Peyer's patch (tissue), 4 donors: ENCODE data around the gene PNKP. TPM values are rescaled to one million over a fixed set of nuclear protein-coding genes. Genes with fewer than 3 reads are reported as not detected.

ENCODE experiments used
- DNase-seq, 3 donors: peaks; one replicate each; pipeline ENCODE4 v3.0.0-alpha.2; 2017 to 2019
- H3K27ac ChIP-seq, 4 donors: fragments of 200-600 bp; sonication (generic); one replicate each; pipeline ENCODE4 v1.5.1; 2016 to 2019
- H3K27me3 ChIP-seq, 2 donors: fragments of 200-600 bp; sonication (generic); one replicate each; pipeline ENCODE4 v1.5.1; 2019
- H3K36me3 ChIP-seq, 3 donors: fragments of 200-600 bp; sonication (generic); one replicate each; pipeline ENCODE4 v1.5.1; 2016 to 2019
- H3K4me1 ChIP-seq, 4 donors: fragments of 200-600 bp; sonication (generic); one replicate each; pipeline ENCODE4 v1.5.1; 2016 to 2019
- H3K4me3 ChIP-seq, 4 donors: fragments of 200-600 bp; sonication (generic); 1 replicate in 3 of 4; 2 replicates in 1 of 4; pipeline ENCODE4 v1.5.1; 2016 to 2019; ENCODE audit warnings: mild to moderate bottlenecking in 1 of 4
- H3K9me3 ChIP-seq, 4 donors: fragments of 200-600 bp; sonication (generic); one replicate each; pipeline ENCODE4 v1.5.1; 2016 to 2019; ENCODE audit warnings: mild to moderate bottlenecking in 1 of 4
- POLR2A ChIP-seq, 2 donors: fragments of 450-650 bp; IDR thresholded peaks; one replicate each; pipeline ENCODE4 v1.5.1; 2017; ENCODE audit warnings: antibody characterized with exemption in 2 of 2, mild to moderate bottlenecking in 2 of 2, moderate library complexity in 2 of 2
- total RNA-seq, 4 donors: library from RNA; depleted of rRNA; stranded (reverse); fragments of >200 nt; gene quantifications; one replicate each; pipeline ENCODE4 v1.1.0, GENCODE V29; 2016
- TF ChIP-seq, protein P1 (sequence below), 6 experiments: fragments of 450-650 bp in 4 of 6; fragments of 200-600 bp in 2 of 6; sonication (generic) in 1 of 6; IDR thresholded peaks; one replicate each; pipeline ENCODE4 v1.5.1; 2017 to 2019; ENCODE audit warnings: antibody characterized with exemption in 6 of 6, mild to moderate bottlenecking in 3 of 6, moderate library complexity in 1 of 6

PNKP gene
- total RNA-seq, 4 donors from 2014 or later, result 58.7 to 235 (median 118) TPM

DNA sequence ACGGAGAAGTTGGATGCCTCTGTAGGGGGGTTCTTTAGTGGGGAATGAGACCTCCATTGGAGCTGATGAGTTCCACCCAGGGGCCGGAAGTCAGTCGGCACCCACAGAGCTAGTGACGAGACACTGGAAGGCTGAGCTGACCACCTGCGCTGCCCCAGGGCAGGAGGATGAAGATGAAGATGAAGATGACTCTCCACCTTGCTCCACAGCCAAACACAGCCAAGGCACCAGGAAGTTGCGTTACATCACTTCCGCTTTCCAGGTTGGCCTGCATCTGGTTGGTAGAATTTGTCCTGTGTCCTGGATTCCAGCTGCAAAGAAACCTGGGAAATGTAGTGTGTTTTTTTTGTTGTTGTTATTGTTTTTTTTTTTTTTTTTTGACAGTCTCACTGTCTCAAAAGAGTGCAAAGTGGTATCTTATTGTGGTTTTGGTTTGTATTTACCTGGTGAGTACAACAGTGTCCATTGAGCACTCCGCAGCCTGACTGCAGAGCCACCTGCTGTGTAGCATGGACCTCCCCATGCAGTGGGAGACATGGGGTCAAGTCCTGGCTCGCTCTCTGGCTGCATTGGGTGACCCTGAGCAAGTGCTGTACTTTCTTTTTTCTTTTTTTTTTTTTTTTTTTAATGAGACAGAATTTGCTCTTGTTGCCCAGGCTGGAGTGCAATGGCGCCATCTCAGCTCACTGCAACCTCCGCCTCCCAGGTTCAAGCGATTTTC lies 12.0 kb upstream of the PNKP start:
- peaks cover 0 to 58% (median 4%) of the 10 kb centered on the region in 3 donors for H3K36me3 ChIP-seq
- H3K9me3 ChIP-seq, result no peaks in the 10 kb centered on the region
- no peaks in the 10 kb centered on the region for H3K27me3 ChIP-seq
- no peak overlapping the region for H3K27ac ChIP-seq
- H3K4me3 ChIP-seq, result no peak overlapping the region
- DNase-seq, result no peak
- H3K4me1 ChIP-seq, result peaks cover 0 to 27% (median 4%) of the 10 kb centered on the region in 4 donors
- TF ChIP-seq, protein P1, sequence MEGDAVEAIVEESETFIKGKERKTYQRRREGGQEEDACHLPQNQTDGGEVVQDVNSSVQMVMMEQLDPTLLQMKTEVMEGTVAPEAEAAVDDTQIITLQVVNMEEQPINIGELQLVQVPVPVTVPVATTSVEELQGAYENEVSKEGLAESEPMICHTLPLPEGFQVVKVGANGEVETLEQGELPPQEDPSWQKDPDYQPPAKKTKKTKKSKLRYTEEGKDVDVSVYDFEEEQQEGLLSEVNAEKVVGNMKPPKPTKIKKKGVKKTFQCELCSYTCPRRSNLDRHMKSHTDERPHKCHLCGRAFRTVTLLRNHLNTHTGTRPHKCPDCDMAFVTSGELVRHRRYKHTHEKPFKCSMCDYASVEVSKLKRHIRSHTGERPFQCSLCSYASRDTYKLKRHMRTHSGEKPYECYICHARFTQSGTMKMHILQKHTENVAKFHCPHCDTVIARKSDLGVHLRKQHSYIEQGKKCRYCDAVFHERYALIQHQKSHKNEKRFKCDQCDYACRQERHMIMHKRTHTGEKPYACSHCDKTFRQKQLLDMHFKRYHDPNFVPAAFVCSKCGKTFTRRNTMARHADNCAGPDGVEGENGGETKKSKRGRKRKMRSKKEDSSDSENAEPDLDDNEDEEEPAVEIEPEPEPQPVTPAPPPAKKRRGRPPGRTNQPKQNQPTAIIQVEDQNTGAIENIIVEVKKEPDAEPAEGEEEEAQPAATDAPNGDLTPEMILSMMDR (IDR thresholded peaks at IDR 0.05), result no peak
- TF ChIP-seq POLR2A (IDR thresholded peaks at IDR 0.05), result no peak

DNA sequence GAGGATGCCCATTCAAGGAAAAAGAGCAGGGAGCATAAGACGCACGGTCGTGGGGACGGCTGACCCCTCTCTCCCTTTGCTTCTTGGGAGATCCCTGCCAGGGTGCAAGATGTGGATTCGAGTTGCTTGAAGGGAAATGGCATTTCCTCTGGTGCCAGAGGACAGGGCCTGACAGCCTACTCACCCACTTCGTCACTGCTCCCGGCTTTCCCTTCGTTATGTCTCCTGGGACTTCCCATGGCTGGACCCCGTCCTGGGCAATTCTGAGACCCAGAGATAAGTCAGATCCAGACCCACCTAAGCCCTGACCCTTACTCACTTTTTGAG lies 11.3 kb upstream of the PNKP start:
- Histone ChIP-seq H3K27ac (peak overlapping the region in 3 of 4 donors; percentile 92 to 98 (median 94)), H3K27me3 (no peaks in the 10 kb centered on the region), H3K9me3 (no peaks in the 10 kb centered on the region), H3K4me3 (peak overlapping the region in 2 of 4 donors; percentile 75 to 78), H3K36me3 (peaks cover 0 to 51% (median 4%) of the 10 kb centered on the region in 3 donors), H3K4me1 (peaks cover 0 to 27% (median 4%) of the 10 kb centered on the region in 4 donors)
- DNase-seq, result no peak
- TF ChIP-seq, protein P1 (IDR thresholded peaks at IDR 0.05), result no peak

DNA sequence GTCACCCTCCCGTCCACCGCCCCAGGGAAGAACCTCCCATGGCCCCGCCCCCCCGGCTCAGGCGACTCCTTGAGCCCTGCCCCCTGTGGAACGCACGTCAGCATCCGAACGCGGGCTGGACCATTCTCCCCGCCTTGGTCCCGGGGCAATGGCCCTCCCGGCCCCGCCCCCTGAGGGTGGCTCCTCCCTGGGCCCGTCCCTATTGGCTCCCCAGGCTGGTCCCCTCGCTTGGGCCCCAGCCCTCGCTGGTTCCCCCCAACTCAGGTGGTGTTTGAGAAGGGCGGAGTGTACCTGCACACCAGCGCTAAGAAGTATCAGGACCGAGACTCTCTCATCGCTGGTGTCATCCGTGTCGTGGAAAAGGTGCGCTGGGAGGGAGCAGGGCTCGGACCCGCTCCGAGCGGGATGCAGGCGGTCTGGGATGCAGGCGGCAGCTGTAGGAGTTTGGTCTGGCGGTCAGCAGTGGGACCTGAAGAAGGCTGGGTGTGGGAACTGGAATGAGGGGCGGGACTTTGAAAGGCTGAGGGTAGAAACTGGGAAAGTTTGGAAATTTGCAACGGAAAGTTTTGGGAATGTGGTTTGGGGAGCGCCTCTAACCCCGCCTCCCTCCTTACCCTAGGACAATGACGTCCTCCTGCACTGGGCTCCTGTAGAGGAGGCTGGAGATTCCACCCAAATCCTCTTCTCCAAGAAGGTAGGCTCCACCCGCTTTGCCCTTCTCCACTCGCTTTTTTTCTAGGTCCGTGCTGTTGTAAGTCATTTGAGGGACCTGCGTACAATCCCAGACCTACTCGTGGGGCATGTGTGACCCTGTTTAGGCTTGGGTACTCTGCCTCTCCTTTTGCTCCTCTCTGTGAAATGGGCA lies 10.7 kb upstream of the PNKP start:
- Histone ChIP-seq H3K4me3 (peak overlapping the region; percentile 59 to 92 (median 76)), H3K4me1 (peaks cover 0 to 27% (median 4%) of the 10 kb centered on the region in 4 donors), H3K27me3 (no peaks in the 10 kb centered on the region), H3K36me3 (peaks cover 0 to 46% (median 4%) of the 10 kb centered on the region in 3 donors), H3K27ac (peak overlapping the region; percentile 92 to 98 (median 94)), H3K9me3 (no peaks in the 10 kb centered on the region)
- TF ChIP-seq, protein P1 (IDR thresholded peaks at IDR 0.05), result no peak
- peak; percentile 99 to 100 (median 99) for DNase-seq

DNA sequence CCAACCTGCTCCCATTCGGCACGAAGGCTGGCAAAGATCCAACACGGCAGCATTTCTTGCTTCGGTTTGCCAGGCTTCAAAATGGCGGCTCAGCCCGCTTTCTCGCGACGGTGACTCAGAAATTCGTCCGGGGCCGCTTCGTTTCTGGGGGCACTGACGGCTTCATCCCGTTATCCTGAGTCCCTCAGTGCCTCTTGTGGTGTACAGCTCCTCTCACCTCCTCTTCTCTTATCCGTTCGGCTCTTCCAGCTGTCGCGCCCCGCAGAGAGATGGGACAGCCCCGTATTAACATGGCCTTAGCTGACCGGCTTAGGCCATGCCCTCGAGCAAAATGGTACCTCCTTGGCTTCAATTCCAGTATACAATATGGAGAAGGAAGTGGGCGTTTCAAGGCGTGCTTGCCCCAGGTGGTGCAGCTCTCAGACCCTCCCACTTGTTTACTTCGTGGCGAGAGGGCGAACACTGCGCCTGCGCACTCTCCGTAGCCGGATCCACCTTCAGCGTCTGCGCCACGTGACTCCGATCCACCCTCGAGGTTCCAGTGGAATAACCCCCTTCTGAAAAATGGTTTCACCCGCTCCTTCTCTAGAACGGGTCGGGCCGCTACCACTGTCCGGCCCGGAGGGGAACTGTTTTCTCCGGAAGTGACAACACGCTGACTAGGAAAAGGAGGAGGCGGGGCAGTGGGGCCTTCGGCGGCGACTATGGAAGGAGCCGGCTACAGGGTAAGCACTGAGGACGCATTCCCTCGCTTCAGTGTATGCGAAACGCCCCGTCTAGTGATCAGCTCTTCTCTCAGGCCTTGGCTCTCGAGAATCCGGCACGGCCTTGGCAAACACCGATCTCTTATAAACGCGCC lies 9.9 kb upstream of the PNKP start, which contains the start of the genes AKT1S1 and TBC1D17:
Gene AKT1S1, minus strand, starts transcription at position 336 of the 859 bp plus-strand sequence. CDS start 4,060 bp downstream, outside the sequence.
Gene TBC1D17, plus strand, starts transcription at position 683 of the 859 bp plus-strand sequence. Its CDS starts 22 bp downstream, at position 705.
- H3K27me3 ChIP-seq, result no peaks in the 10 kb centered on the region
- TF ChIP-seq, protein P1 (IDR thresholded peaks at IDR 0.05), result no peak
- TF ChIP-seq POLR2A (IDR thresholded peaks at IDR 0.05), result peak; percentile 83 to 87
- DNase-seq, result peak; percentile 98 to 100 (median 99)
- peaks cover 0 to 27% (median 4%) of the 10 kb centered on the region in 4 donors for H3K4me1 ChIP-seq
- no peaks in the 10 kb centered on the region for H3K9me3 ChIP-seq
- peaks cover 0 to 45% (median 0%) of the 10 kb centered on the region in 3 donors for H3K36me3 ChIP-seq
- H3K27ac ChIP-seq, result peak within 1 kb of the TSS; percentile 92 to 98 (median 94)
- H3K4me3 ChIP-seq, result peak within 1 kb of the TSS; percentile 59 to 92 (median 76)
